ENCODE data around the gene PAGR1.
A peak's percentile ranks its signal among the peaks of the same experiment; 100 is the strongest.
"Not testable (repeated sequence)": the region's sequence is repeated elsewhere in the genome, so short reads cannot be mapped to it uniquely, and the experiment has no call there.

Gene PAGR1

DNA sequence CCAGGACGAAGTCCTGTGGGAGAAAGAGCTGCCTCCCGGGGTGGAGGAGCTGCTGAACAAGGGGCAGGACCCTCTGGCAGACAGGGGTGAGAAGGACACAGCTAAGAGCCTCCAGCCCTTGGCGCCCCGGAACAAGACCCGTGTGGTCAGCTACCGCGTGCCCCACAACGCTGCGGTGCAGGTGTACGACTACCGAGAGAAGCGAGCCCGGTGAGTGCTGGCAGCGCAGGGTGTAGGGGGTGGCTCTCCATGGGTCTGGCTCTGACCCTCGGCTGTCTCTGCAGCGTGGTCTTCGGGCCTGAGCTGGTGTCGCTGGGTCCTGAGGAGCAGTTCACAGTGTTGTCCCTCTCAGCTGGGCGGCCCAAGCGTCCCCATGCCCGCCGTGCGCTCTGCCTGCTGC lies 25.7 kb downstream of the PAGR1 start:
- DNase-seq = no peak

DNA sequence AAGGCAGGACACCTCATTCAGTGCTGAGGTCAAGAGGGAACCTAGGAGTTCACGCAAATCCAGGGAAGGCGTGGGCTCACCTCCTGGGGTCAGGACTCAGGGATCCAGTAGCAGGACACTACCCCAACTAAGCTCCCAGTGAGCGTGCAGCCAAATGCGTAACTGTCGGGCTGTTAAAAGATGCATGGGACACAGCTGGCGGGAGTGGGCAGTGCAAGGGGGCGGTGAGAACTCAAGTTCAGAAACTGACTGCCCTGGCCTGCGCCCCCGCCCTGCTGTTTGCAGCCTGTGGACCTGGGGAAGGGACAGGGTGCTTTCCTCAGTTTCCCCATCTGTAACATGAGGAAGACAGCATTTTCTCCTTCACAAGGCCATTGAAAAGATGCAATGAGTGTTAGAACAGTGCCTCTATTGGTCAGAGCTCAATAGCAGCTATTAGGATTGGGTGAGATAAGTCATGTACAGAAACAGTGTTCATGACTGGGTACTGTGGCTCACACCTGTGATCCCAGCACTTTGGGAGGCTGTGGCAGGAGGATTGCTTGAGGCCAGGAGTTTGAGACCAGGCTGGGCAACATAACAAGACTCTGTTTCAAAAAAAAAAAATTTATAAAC lies 26.9 kb downstream of the PAGR1 start:
- no peak for DNase-seq

DNA sequence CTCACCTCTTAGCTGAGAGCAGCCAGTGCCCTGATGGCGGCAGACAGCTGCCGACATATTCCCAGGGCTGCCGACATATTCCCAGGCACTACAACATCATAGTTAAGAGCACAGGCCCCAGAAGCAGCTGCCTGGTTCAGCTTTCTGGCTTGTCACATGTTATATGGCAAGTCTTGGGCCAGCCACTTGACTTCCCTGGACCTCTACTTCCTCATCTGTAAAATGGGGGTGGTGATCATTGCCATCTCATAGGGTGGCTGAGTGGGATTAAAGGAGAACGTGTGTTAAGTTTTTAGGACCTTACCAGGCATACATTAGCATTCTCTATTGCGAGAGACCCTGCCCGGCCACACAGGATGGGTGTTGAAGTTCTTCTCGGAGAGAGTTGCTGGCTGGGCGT lies 28.0 kb downstream of the PAGR1 start:
- no peak for DNase-seq

DNA sequence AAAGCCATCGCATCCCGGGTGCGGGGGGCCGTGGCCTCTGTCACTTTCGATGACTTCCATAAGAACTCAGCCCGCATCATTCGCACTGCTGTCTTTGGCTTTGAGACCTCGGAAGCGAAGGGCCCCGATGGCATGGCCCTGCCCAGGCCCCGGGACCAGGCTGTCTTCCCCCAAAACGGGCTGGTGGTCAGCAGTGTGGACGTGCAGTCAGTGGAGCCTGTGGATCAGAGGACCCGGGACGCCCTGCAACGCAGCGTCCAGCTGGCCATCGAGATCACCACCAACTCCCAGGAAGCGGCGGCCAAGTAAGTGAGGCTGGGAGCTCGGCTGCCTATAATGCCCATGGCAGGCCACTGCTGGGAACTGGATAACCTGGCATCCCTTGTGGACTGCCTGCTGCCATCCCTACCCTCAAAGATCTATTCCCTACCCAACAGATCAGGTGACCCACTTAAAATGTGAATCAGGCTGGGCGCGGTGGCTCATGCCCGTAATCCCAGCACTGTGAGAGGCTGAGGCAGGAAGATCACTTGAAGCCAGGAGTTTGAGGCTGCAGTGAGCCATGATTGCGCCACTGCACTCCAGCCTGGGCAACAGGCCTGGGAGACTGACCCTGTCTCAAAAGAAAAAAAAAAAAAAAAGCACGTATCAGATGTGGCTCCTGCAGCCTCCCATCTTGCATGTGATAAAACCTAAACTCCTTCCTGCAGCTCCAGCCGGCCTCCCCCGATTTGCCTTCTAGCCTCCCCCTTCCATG lies 28.8 kb downstream of the PAGR1 start:
- peak; percentile 42 for DNase-seq

DNA sequence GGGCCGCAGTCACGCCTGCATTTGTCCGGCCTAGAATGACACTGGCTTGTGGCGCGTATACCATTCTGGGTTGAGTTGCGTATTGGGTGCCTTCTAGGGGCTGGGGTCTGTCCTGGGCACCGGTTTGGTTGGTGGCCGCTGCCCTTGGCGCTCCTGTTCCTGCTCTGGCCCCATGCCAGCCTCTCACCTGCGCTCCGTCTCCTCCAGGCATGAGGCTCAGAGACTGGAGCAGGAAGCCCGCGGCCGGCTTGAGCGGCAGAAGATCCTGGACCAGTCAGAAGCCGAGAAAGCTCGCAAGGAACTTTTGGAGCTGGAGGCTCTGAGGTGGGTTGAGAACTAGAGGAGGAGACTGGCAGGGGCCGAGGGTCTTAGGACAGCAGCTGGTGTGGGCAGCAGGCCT lies 29.7 kb downstream of the PAGR1 start:
- DNase-seq = peak; percentile 72

DNA sequence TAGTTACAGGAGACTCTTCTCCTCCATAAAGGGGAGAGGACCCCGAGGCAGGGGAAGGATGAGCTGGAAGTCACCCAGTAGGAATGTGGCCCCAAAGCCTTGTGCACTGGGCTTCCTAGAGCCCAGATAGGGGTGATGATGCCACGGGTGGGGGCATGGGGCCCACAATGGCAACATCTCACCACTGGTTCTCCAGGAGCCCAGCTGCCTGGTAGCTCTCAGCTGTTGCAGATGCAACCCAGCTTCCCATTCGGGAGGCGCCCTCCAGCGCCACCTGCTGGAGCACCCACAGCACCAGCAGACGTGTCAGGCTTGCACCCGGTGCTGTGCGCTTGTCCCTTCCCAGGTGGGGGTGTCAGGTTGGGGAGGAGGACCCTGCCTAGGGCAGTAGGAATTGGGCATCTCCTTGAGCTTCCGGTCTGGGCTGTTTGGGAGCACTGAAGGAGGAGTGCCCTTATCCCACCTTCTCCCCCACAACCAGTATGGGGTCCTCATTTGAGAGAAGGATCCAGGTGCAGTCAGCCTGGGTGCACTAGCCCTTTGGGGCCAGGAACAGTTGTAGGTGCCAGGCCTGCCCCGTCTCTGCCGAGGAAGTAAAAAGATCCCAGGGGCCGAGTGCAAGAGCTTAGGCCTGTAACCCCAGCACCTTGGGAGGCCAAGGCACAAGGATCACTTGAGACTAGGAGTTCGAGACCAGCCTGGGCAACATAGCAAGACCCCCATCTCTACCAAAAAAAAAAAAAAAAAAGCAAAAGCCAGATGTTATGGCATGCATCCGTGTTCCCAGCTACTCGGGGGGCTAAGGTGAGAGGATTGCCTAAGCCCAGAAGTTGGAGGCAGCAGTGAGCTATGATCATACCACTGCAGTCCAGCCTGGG lies 32.7 kb downstream of the PAGR1 start:
- DNase-seq = no peak

DNA sequence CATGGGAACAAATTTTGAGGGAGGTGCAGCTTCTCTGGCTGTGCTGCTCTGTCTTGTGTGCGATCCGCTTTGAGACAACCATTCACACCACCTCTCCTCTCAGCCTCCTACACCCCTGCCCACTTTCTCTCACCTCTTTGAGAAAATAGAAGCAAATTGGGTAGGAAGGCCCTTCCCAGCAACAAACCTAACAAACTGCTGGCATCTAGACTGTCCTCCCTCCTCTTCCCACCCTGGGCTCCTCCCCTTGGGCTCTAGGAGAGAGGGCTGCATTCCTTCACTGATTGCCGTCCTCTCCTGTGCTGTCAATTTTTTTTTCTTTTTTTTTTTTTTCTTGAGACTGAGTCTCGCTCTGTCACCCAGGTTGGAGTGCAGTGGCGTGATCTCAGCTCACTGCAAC lies 33.6 kb downstream of the PAGR1 start:
- DNase-seq = no peak

DNA sequence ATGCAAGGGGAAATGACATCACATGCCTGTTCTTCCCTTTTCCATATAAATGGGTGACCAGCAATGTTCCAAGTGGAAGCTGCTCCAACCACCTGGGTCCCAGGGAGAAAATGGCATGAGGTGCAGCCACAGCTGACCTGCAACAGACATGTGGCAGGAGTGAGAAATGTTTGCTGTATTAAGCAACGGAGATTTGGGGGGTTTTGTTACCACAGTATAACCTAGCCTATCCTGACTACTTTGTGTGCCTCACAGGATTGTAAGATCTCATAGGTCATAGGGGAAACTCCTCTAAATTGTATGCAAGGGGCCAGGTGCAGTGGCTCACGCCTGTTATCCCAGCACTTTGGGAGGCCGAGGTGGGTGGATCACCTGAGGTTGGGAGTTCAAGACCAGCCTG lies 35.0 kb downstream of the PAGR1 start:
- DNase-seq = no peak

DNA sequence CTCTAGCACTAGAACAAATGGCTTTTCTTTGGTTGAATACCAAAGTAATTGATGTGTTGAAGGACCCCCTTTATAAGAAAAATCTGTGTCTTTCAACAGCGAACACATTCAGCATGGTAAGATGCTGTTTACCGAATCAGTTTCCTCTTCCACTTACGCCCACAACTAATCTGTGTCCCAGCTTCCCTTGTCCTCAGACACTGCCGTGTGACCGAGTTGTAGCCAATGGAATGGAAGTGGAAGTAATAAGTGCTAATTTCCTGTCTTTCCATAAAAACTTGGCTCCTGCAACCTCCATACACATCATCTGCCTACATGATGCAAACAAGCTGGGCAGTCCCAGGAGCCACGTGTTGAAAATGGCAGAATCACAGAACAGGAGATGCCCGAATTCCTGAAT lies 36.7 kb downstream of the PAGR1 start:
- no peak for DNase-seq

DNA sequence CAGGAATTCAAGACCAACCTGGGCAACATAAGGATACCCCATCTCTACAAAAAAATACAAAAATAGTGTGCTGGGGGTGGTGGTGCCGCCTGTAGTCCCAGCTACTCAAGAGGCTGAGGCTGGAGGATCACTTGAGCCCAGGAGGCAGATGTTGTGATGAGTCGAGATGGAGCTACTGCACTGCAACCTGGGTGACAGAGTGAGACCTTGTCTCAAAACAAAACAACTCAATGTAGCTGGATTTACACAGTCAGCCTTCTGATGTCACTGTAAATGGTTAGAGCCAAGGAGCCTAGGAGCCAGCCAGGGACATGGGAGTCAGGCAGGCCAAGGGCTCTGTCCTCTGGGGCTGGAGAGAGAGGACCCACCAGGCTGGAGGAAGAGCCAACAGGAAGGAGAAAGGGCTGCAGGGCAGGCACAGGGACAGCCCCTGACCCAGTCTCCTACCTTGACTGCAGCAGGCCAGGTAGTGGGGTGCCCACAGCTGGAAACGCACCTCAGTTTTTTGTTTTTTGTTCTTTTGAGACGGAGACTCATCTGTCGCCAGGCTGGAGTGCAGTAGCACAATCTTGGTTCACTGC lies 38.7 kb downstream of the PAGR1 start:
- DNase-seq = no peak

DNA sequence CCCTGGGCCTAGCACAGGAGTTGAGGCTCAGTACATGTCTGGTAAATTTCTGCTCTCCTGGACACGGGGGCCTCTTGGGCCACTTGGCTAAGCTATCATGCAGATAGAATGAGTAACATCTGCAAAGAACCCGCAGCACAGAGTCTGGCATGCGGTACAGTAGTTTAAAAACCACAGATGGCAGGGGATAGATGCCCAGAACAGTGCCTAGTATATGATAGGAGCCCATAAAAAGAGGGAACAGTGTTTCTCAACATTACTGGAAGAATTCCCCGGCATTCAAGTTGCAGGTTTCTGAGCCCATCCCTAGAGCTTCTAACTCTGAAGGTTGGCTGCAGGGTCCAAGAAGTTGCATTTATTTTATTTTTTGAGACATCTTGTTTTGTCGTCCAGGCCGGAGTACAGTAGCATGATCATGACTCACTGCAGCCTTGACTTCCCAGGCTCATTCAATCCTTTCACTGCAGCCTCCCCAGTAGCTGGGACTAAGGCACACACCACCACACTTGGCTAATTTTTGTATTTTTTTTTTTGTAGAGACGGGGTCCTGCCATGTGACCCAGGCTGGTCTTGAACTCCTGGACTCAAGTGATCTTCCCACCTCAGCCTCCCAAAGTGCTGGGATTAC lies 41.3 kb downstream of the PAGR1 start:
- DNase-seq = no peak

DNA sequence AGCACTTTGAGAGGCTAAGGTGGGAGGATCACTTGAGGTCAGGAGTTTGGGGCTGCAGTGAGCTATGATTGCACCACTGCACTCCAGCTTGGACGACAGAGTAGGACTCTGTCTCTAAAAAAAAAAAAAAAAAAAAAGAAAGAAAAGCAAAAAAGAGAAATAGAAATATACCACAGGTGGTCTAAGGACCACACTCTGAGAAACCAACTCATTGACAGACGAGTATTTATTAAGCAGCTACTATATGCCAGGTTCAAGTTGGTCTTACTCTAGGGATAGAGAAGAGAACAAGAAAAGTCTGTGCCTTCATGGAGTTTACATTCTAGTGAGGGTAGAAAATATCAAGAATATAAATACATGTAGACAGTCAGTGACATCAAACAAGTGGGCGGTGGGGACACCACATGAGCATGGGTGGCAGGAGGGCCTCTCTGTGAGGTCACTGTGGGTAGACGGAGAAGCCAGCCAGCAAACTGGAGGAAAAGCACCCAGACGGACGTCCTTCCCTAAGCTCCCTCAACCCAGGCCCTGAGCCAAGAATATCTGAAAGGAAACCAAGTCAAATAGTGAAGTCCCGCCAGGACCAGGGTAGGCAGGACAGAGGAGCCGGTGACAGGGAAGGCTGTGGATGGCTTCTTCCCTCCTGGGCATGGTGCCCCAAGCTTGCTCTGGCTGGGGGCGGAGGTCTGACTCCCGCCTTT lies 42.3 kb downstream of the PAGR1 start:
- DNase-seq = no peak

DNA sequence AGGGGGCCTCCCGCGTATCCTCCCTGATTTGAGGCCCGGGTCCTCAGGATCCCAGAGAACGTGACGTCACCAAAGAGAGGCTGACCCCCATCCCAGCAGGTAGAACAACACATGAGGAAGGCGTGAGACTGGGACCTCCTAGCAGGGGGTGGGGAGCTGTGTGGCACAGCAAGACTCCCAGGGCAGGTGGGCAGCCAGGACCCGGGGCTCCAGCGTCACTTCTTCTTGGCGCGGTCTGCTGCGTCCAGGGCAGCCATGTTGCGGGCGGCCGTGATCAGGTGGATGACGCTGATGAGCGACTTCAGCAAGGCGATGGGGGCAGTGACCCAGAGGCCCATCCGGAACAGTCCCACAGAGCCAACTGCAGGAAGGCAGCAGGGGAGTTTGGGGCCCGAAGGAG lies 43.0 kb downstream of the PAGR1 start:
- DNase-seq = no peak

DNA sequence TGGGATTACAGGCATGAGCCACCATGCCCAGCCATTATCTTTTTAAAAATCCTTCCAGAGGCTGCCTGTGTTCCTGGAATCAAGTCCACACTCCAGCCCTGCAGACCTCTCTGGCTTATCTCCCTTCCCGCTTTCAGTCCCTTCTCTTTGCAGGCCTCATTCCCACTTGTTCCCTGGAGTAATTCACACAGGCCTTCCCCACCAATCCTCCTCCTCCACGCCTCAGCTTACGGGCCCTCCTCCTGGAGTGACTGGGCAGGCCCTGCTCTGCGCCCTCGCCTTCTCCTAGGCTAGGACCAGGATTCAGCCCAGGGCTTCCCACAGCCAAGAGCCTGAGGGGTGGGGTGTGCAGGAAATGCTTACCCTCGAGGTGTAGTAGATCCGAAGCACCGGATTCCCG lies 44.3 kb downstream of the PAGR1 start:
- no peak for DNase-seq

DNA sequence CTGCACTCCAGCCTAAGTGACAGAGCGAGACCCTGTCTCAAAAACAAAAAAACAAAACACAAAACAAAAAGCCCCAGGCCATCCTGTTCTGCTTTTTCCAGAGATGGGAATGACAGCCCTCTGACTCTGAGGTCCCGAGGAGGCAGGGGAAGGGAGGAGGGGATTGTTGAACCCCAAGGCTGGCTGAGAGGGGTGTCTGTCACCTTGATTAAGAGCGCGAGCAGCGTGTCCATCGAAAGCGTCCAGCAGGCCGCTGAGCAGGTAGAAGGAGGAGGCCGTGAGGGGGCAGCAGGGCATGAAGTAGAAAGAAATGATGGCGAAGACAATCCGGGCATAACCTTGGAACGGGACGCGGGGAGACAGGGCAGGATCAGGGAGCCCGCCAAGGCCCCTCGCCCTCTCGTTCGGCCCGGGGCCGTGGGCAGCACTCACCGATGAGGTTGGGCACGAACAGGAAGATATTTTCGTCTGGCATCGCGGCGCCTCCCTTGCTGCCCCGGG lies 46.5 kb downstream of the PAGR1 start:
- DNase-seq = peak; percentile 8

DNA sequence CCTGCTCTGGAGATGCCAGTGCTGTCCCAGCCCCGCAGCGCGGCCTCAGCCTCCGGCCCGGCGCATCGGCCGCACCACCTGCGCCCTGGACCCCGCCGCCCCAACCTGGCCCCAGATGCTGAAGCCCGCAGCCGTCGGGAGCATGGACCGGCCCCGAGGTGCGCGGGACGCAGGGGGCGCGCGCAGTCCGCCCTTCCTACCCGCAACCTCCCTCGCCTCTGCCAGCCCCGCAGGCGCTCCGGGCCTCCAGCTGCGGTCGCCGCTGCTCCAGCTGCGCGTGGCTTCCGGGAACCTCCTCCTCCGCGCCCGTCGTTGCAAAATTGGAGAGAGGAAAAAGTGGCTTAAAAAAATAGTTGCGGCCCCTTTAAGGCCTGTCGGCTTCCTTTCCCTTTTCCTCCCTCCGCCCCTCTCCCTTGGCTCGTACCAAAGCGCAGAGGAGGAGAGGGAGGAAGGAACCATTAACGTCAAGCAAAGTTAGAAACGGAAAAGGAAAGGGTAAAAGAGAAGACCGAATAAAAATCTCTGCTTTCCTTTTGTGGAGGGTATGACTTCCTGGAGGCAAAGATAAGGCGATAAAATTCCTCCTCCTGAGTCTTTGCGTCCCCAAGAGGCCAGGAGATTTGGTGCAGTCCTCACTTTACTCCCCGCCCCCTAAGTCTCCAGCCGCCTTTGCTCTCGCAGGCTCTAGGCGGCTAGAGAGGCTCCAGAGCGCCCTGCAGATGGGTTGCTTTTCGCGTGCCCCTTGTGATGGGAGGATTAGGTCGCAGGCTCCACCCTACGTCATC lies 47.1 kb downstream of the PAGR1 start, which contains the start of gene CDIPT:
Gene CDIPT, minus strand, starts transcription at position 343 of the 785 bp plus-strand sequence. CDS start 369 bp downstream, outside the sequence.
- DNase-seq = peak; percentile 96

DNA sequence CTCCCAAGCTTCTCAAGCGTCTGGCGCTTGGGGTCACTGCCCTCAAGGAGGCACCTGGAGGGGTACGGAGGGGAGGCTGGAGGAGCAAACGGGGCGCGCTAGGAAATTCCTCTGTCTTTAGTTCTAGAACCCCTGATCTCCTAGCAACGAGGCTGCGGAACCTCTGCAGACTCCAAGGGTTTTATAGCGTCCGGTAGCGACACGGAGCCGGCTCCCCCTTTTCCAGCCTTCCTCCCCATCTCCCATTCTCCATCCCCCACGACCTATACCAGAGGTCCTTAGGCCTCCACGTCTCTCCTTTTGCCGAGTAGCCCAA lies 47.7 kb downstream of the PAGR1 start:
- no peak for DNase-seq

DNA sequence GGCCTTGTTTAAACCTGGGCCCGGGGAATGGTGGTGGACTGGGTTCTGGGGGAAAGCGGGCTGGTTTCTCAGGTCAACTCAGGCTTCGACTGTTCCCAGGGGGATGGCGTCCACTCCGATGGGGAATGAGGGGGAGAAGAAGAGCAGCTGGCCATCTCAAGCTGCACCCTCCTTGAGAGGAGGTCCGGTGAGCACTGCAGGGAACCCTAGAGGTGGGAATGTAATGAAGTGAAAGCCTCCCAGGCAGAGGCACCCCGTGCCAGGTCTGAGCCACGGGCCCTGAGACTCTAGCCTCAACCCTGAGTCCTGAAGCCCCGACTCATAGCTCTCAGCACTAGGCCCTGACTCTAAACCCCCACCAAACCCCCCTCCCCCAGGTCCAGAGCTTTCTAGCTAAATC lies 48.3 kb downstream of the PAGR1 start:
- DNase-seq = no peak

DNA sequence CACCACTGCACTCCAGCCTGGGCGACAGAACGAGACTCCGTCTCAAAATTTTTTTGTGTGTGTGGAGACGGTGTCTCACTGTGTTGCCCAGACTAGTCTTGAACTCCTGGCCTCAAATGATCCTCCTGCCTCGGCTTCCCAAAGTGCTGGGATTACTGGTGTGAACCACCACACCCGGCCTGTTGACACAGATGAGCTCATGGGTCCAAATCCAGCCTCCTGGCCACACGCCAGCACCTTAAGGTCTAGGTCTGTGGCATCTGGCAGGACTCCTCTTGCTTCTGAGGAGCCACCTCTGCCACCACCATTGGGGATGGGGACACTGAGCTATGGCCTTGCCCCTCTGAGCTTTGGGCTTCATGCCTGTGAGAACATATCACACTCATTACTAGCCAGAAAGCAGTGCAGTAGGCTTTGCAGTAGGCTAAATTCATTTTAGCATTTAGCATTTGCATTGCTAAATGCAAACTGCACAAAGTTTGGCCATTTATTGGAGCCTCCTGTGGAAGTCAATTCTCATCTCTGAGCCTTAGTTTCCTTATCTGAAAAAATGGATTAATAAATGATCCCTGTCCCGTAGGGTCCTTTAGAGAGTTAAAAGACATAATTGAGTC lies 52.6 kb downstream of the PAGR1 start:
- no peak for DNase-seq

DNA sequence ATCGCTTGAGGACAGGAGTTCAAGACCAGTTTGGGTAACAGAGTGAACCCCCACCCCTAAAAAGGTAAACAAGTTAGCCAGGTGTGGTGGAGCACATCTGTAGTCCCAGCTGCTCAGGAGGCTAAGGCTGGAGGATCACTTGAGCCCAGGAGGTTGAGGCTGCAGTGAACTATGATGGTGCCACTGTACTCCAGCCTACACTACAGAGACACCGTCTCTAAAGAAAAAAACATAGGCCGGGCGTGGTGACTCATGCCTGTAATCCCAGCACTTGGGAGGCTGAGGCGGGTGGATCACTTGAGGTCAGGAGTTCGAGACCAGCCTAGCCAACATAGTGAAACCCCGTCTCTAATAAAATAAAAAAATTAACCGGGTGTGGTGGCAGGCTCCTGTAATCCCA lies 53.1 kb downstream of the PAGR1 start:
- not testable (repeated sequence) for DNase-seq
